MM.1S (cell line): Measurements from ENCODE around the gene FIBCD1.

Source experiments
- DNase-seq: peaks from one replicate; pipeline ENCODE4 v3.0.0-alpha.2; 2015
- H2AFZ ChIP-seq: fragments of 300-600 bp; sonication (generic); 2 replicates; pipeline ENCODE4 v1.6.0; 2016; ENCODE audit warnings: antibody characterized with exemption, low read length
- H3F3A ChIP-seq: fragments of 300-600 bp; sonication (generic); 2 replicates; pipeline ENCODE4 v1.6.1; 2016; ENCODE audit warnings: mild to moderate bottlenecking, antibody characterized with exemption, low read length, moderate library complexity, mixed read lengths; ENCODE audit not compliant: insufficient read depth
- H3K27ac ChIP-seq: fragments of 300-600 bp; sonication (generic); 2 replicates; pipeline ENCODE4 v1.5.1; 2016; ENCODE audit warnings: mild to moderate bottlenecking, low read length
- H3K27me3 ChIP-seq: fragments of 300-600 bp; sonication (generic); replicated peaks from 2 replicates; pipeline ENCODE4 v1.6.0; 2016; ENCODE audit warnings: low read length; ENCODE audit not compliant: insufficient read depth
- H3K36me3 ChIP-seq: fragments of 300-600 bp; sonication (generic); replicated peaks from 2 replicates; pipeline ENCODE4 v1.6.1; 2016; ENCODE audit warnings: mild to moderate bottlenecking, low read length, mixed read lengths; ENCODE audit not compliant: insufficient read depth
- H3K4me1 ChIP-seq: fragments of 300-600 bp; sonication (generic); 2 replicates; pipeline ENCODE4 v1.6.1; 2016; ENCODE audit warnings: low read length, mixed read lengths
- H3K4me2 ChIP-seq: fragments of 300-600 bp; sonication (generic); 2 replicates; pipeline ENCODE4 v1.6.0; 2016; ENCODE audit warnings: low read depth, low read length
- H3K4me3 ChIP-seq: fragments of 300-600 bp; sonication (generic); 2 replicates; pipeline ENCODE4 v1.5.1; 2016; ENCODE audit warnings: low read length, mixed read lengths
- H3K79me2 ChIP-seq: fragments of 300-600 bp; sonication (generic); 2 replicates; pipeline ENCODE4 v1.6.1; 2016; ENCODE audit warnings: mixed run types, low read length, mixed read lengths
- H3K9ac ChIP-seq: fragments of 300-600 bp; sonication (generic); 2 replicates; pipeline ENCODE4 v1.6.1; 2016; ENCODE audit warnings: low read length, mixed read lengths
- H3K9me2 ChIP-seq: fragments of 300-600 bp; sonication (generic); replicated peaks from 2 replicates; pipeline ENCODE4 v1.6.1; 2016; ENCODE audit warnings: mild to moderate bottlenecking, low read length, mixed read lengths; ENCODE audit not compliant: insufficient read depth
- H3K9me3 ChIP-seq: fragments of 300-600 bp; sonication (generic); replicated peaks from 2 replicates; pipeline ENCODE4 v1.6.1; 2016; ENCODE audit warnings: mild to moderate bottlenecking, low read length, mixed read lengths; ENCODE audit not compliant: insufficient read depth
- H4K20me1 ChIP-seq: fragments of 300-600 bp; sonication (generic); 2 replicates; pipeline ENCODE4 v1.6.1; 2016; ENCODE audit warnings: mild to moderate bottlenecking, low read length, moderate library complexity, mixed read lengths; ENCODE audit not compliant: insufficient read depth
- CTCF ChIP-seq: fragments of 300-600 bp; sonication (generic); IDR thresholded peaks from 2 replicates; pipeline ENCODE4 v1.5.1; 2016; ENCODE audit warnings: antibody characterized with exemption, low read length, mixed read lengths
- EZH2 ChIP-seq: fragments of 300-600 bp; sonication (generic); optimal IDR thresholded peaks from 2 replicates; pipeline ENCODE3; 2017; ENCODE audit warnings: low read depth, mild to moderate bottlenecking, antibody characterized with exemption, low read length, mixed read lengths
- EZH2phosphoT487 ChIP-seq: fragments of 300-600 bp; sonication (generic); IDR thresholded peaks from 2 replicates; pipeline ENCODE4 v1.6.1; 2018; ENCODE audit warnings: antibody characterized with exemption, low read length

Gene FIBCD1

GRCh38 chr9:130895038-130895437 lies 44.0 kb downstream of the FIBCD1 start:
- Histone ChIP-seq H3F3A (no peaks in the 10 kb centered on the region), H3K27me3 (peaks cover 40% of the 10 kb centered on the region), H3K9ac (no peak overlapping the region), H3K4me1 (no peaks in the 10 kb centered on the region), H2AFZ (no peak overlapping the region), H3K4me2 (no peak overlapping the region), H3K9me2 (no peaks in the 10 kb centered on the region), H3K79me2 (no peaks in the 10 kb centered on the region), H3K4me3 (no peak overlapping the region), H3K9me3 (no peaks in the 10 kb centered on the region), H3K36me3 (no peaks in the 10 kb centered on the region), H3K27ac (no peak overlapping the region), H4K20me1 (no peaks in the 10 kb centered on the region; the same call in 1 of the 2 replicates)
- TF ChIP-seq EZH2 (no peak), EZH2phosphoT487 (no peak), CTCF (no peak)
- DNase-seq = no peak

DNA sequence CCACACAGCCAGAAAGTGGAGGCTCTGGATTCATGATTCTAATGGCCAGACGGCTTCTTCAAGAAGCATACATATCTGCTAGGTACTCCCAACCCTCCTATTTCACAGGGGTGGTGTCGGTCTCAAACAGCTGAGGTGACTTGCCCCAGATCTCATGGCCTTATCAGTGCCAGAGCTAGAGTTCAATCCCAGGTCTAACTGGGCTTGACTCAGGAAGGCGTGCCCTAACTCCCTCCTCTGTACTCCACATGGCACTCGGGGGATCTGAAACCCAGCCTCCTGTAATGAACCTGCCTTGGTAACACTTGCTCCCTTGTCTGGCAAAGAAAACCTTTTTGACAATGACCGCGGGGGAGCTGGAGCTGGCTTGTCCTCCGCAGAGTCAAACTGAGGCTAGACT lies 44.5 kb downstream of the FIBCD1 start:
- Histone ChIP-seq H3K4me2 (no peak overlapping the region), H3K9ac (no peak overlapping the region), H3K9me2 (no peaks in the 10 kb centered on the region), H3F3A (no peaks in the 10 kb centered on the region), H3K27me3 (peaks cover 35% of the 10 kb centered on the region), H3K4me3 (no peak overlapping the region), H3K4me1 (no peaks in the 10 kb centered on the region), H3K36me3 (no peaks in the 10 kb centered on the region), H3K27ac (no peak overlapping the region), H4K20me1 (no peaks in the 10 kb centered on the region; the same call in 1 of the 2 replicates), H2AFZ (no peak overlapping the region), H3K79me2 (no peaks in the 10 kb centered on the region), H3K9me3 (no peaks in the 10 kb centered on the region)
- no peak for TF ChIP-seq EZH2phosphoT487
- TF ChIP-seq CTCF = no peak
- no peak for TF ChIP-seq EZH2
- no peak for DNase-seq

- Histone ChIP-seq H2AFZ (no peak overlapping the region), H3K9me2 (no peaks in the 10 kb centered on the region), H3F3A (no peaks in the 10 kb centered on the region), H3K9me3 (no peaks in the 10 kb centered on the region), H3K9ac (no peak overlapping the region), H3K27ac (no peak overlapping the region), H3K36me3 (no peaks in the 10 kb centered on the region), H3K4me2 (no peak overlapping the region), H3K4me3 (no peak overlapping the region), H3K79me2 (no peaks in the 10 kb centered on the region), H3K27me3 (peaks cover 29% of the 10 kb centered on the region), H3K4me1 (no peaks in the 10 kb centered on the region), H4K20me1 (no peaks in the 10 kb centered on the region; the same call in 1 of the 2 replicates)
- TF ChIP-seq EZH2 (no peak), EZH2phosphoT487 (no peak), CTCF (no peak)
- no peak for DNase-seq
These were observed 45.5 kb downstream of the FIBCD1 start for GRCh38 chr9:130893341-130894101.
